ENCODE data around the gene SLC22A12.

SLC22A12 gene

GRCh38 chr11:64546600-64546999 is 44.4 kb upstream of the SLC22A12 start:
- Histone ChIP-seq H3K36me3 (ENCODE audit: control insufficient read depth in 4 of 4, insufficient read depth in 4 of 4, low read length in 3 of 4) (no peaks in the 10 kb centered on the region), H3K27ac (ENCODE audit: insufficient read depth in 1 of 2, low read depth in 1 of 2, low read length in 2 of 2, poor library complexity in 1 of 2, severe bottlenecking in 2 of 2) (no peak overlapping the region), H3K4me1 (ENCODE audit: control extremely low read depth in 1 of 4, control insufficient read depth in 4 of 4, insufficient read depth in 4 of 4, low read length in 3 of 4) (peaks cover 0 to 2% (median 0%) of the 10 kb centered on the region in 4 experiments), H3K27me3 (replicated peaks in 2 of 5; ENCODE audit: control insufficient read depth in 4 of 5, insufficient read depth in 5 of 5, low read length in 4 of 5) (no peaks in the 10 kb centered on the region), H3K9me3 (ENCODE audit: control extremely low read depth in 1 of 5, control insufficient read depth in 4 of 5, insufficient read depth in 2 of 5, low read depth in 1 of 5, low read length in 4 of 5) (peaks cover 0 to 6% (median 0%) of the 10 kb centered on the region in 5 experiments), H3K4me3 (ENCODE audit: control insufficient read depth in 1 of 7, extremely low read depth in 1 of 7, insufficient read depth in 4 of 7, low read depth in 2 of 7, low read length in 6 of 7) (no peak overlapping the region)
- 98% methylated on average over 8 of the region's 8 CpGs for WGBS (ENCODE audit: insufficient coverage)
- CTCF ChIA-PET, result interaction anchor here (1.4 kb wide), 1 partner anchor 105 kb away, joined by 3 read pairs; no protein-coding TSS in a partner anchor
- POLR2A ChIA-PET, result no interaction called here
- DNase-seq, result no peak

- Histone ChIP-seq H3K27ac (ENCODE audit: insufficient read depth in 1 of 2, low read depth in 1 of 2, low read length in 2 of 2, poor library complexity in 1 of 2, severe bottlenecking in 2 of 2) (no peak overlapping the region), H3K4me3 (ENCODE audit: control insufficient read depth in 1 of 7, extremely low read depth in 1 of 7, insufficient read depth in 4 of 7, low read depth in 2 of 7, low read length in 6 of 7) (no peak overlapping the region), H3K4me1 (ENCODE audit: control extremely low read depth in 1 of 4, control insufficient read depth in 4 of 4, insufficient read depth in 4 of 4, low read length in 3 of 4) (peaks cover 0 to 15% (median 14%) of the 10 kb centered on the region in 4 experiments), H3K27me3 (replicated peaks in 2 of 5; ENCODE audit: control insufficient read depth in 4 of 5, insufficient read depth in 5 of 5, low read length in 4 of 5) (no peaks in the 10 kb centered on the region), H3K9me3 (ENCODE audit: control extremely low read depth in 1 of 5, control insufficient read depth in 4 of 5, insufficient read depth in 2 of 5, low read depth in 1 of 5, low read length in 4 of 5) (peaks cover 0 to under 1% (median 0%) of the 10 kb centered on the region in 5 experiments), H3K36me3 (ENCODE audit: control insufficient read depth in 4 of 4, insufficient read depth in 4 of 4, low read length in 3 of 4) (no peaks in the 10 kb centered on the region)
- ChIA-PET POLR2A (no interaction called here), CTCF (interaction anchor here (1.6 to 2.3 kb wide), 4 partner anchors 92 to 101 kb away, joined by 4 to 8 read pairs (median 5); no protein-coding TSS in a partner anchor)
- WGBS (ENCODE audit: insufficient coverage), result no CpG with 5 or more reads among the region's 4 CpGs
- no peak for DNase-seq
Observed at GRCh38 chr11:64549969-64550368, 41.1 kb upstream of the SLC22A12 start.

- CTCF ChIA-PET, result interaction anchor here (0.8 to 1.1 kb wide), 3 partner anchors 11 to 135 kb away, joined by 3 read pairs; no protein-coding TSS in a partner anchor
- Histone ChIP-seq H3K9me3 (ENCODE audit: control extremely low read depth in 1 of 5, control insufficient read depth in 4 of 5, insufficient read depth in 2 of 5, low read depth in 1 of 5, low read length in 4 of 5) (no peaks in the 10 kb centered on the region), H3K27me3 (replicated peaks in 2 of 5; ENCODE audit: control insufficient read depth in 4 of 5, insufficient read depth in 5 of 5, low read length in 4 of 5) (no peaks in the 10 kb centered on the region), H3K4me3 (ENCODE audit: control insufficient read depth in 1 of 7, extremely low read depth in 1 of 7, insufficient read depth in 4 of 7, low read depth in 2 of 7, low read length in 6 of 7) (no peak overlapping the region), H3K36me3 (ENCODE audit: control insufficient read depth in 4 of 4, insufficient read depth in 4 of 4, low read length in 3 of 4) (no peaks in the 10 kb centered on the region), H3K4me1 (ENCODE audit: control extremely low read depth in 1 of 4, control insufficient read depth in 4 of 4, insufficient read depth in 4 of 4, low read length in 3 of 4) (peaks cover 0 to 24% (median 21%) of the 10 kb centered on the region in 4 experiments), H3K27ac (ENCODE audit: insufficient read depth in 1 of 2, low read depth in 1 of 2, low read length in 2 of 2, poor library complexity in 1 of 2, severe bottlenecking in 2 of 2) (no peak overlapping the region)
- WGBS (ENCODE audit: insufficient coverage), result 63% methylated on average over 11 of the region's 13 CpGs
- DNase-seq, result peak; percentile 38 to 51 (median 40)
- POLR2A ChIA-PET, result no interaction called here
Observed at GRCh38 chr11:64553554-64554201, 37.3 kb upstream of the SLC22A12 start.

GRCh38 chr11:64556044-64556720 is 34.8 kb upstream of the SLC22A12 start:
- POLR2A ChIA-PET, result no interaction called here
- CTCF ChIA-PET, result no interaction called here

GRCh38 chr11:64556721-64557250 is 34.2 kb upstream of the SLC22A12 start:
- H3K9me3 ChIP-seq (ENCODE audit: control extremely low read depth in 1 of 5, control insufficient read depth in 4 of 5, insufficient read depth in 2 of 5, low read depth in 1 of 5, low read length in 4 of 5), result no peaks in the 10 kb centered on the region
- WGBS (ENCODE audit: insufficient coverage), result 94% methylated on average over 9 of the region's 12 CpGs
- H3K36me3 ChIP-seq (ENCODE audit: control insufficient read depth in 4 of 4, insufficient read depth in 4 of 4, low read length in 3 of 4), result no peaks in the 10 kb centered on the region
- H3K4me1 ChIP-seq (ENCODE audit: control extremely low read depth in 1 of 4, control insufficient read depth in 4 of 4, insufficient read depth in 4 of 4, low read length in 3 of 4), result peaks cover 0 to 24% (median 21%) of the 10 kb centered on the region in 4 experiments
- no peak for DNase-seq
- H3K27ac ChIP-seq (ENCODE audit: insufficient read depth in 1 of 2, low read depth in 1 of 2, low read length in 2 of 2, poor library complexity in 1 of 2, severe bottlenecking in 2 of 2), result no peak overlapping the region
- H3K27me3 ChIP-seq (replicated peaks in 2 of 5; ENCODE audit: control insufficient read depth in 4 of 5, insufficient read depth in 5 of 5, low read length in 4 of 5), result no peaks in the 10 kb centered on the region
- POLR2A ChIA-PET, result no interaction called here
- CTCF ChIA-PET, result no interaction called here
- H3K4me3 ChIP-seq (ENCODE audit: control insufficient read depth in 1 of 7, extremely low read depth in 1 of 7, insufficient read depth in 4 of 7, low read depth in 2 of 7, low read length in 6 of 7), result no peak overlapping the region

More at GRCh38 chr11:64556044-64556720, 34.8 kb upstream of the SLC22A12 start:
- DNase-seq, result no peak
- H3K4me1 ChIP-seq (ENCODE audit: control extremely low read depth in 1 of 4, control insufficient read depth in 4 of 4, insufficient read depth in 4 of 4, low read length in 3 of 4), result peaks cover 0 to 24% (median 21%) of the 10 kb centered on the region in 4 experiments
- H3K27me3 ChIP-seq (replicated peaks in 2 of 5; ENCODE audit: control insufficient read depth in 4 of 5, insufficient read depth in 5 of 5, low read length in 4 of 5), result no peaks in the 10 kb centered on the region
- H3K27ac ChIP-seq (ENCODE audit: insufficient read depth in 1 of 2, low read depth in 1 of 2, low read length in 2 of 2, poor library complexity in 1 of 2, severe bottlenecking in 2 of 2), result no peak overlapping the region
- no peaks in the 10 kb centered on the region for H3K36me3 ChIP-seq (ENCODE audit: control insufficient read depth in 4 of 4, insufficient read depth in 4 of 4, low read length in 3 of 4)
- H3K9me3 ChIP-seq (ENCODE audit: control extremely low read depth in 1 of 5, control insufficient read depth in 4 of 5, insufficient read depth in 2 of 5, low read depth in 1 of 5, low read length in 4 of 5), result no peaks in the 10 kb centered on the region
- WGBS (ENCODE audit: insufficient coverage), result 98% methylated on average over 23 of the region's 26 CpGs
- H3K4me3 ChIP-seq (ENCODE audit: control insufficient read depth in 1 of 7, extremely low read depth in 1 of 7, insufficient read depth in 4 of 7, low read depth in 2 of 7, low read length in 6 of 7), result no peak overlapping the region

- Histone ChIP-seq H3K9me3 (ENCODE audit: control extremely low read depth in 1 of 5, control insufficient read depth in 4 of 5, insufficient read depth in 2 of 5, low read depth in 1 of 5, low read length in 4 of 5) (no peaks in the 10 kb centered on the region), H3K27ac (ENCODE audit: insufficient read depth in 1 of 2, low read depth in 1 of 2, low read length in 2 of 2, poor library complexity in 1 of 2, severe bottlenecking in 2 of 2) (no peak overlapping the region), H3K4me1 (ENCODE audit: control extremely low read depth in 1 of 4, control insufficient read depth in 4 of 4, insufficient read depth in 4 of 4, low read length in 3 of 4) (peaks cover 0 to 24% (median 21%) of the 10 kb centered on the region in 4 experiments), H3K36me3 (ENCODE audit: control insufficient read depth in 4 of 4, insufficient read depth in 4 of 4, low read length in 3 of 4) (no peaks in the 10 kb centered on the region), H3K27me3 (replicated peaks in 2 of 5; ENCODE audit: control insufficient read depth in 4 of 5, insufficient read depth in 5 of 5, low read length in 4 of 5) (no peaks in the 10 kb centered on the region), H3K4me3 (ENCODE audit: control insufficient read depth in 1 of 7, extremely low read depth in 1 of 7, insufficient read depth in 4 of 7, low read depth in 2 of 7, low read length in 6 of 7) (no peak overlapping the region)
- 88% methylated on average over 12 of the region's 14 CpGs for WGBS (ENCODE audit: insufficient coverage)
- CTCF ChIA-PET, result no interaction called here
- POLR2A ChIA-PET, result no interaction called here
- DNase-seq, result no peak
Observed at GRCh38 chr11:64558065-64558745, 32.8 kb upstream of the SLC22A12 start.

Measured in common myeloid progenitor, CD34-positive (primary cell).